GM23248 (cell line): ENCODE results near the gene PHC2.

Experiments used
- EZH2 ChIP-seq: fragments of 200-600 bp; sonication (generic); IDR thresholded peaks from 2 replicates; pipeline ENCODE4 v1.6.1; 2018; ENCODE audit warnings: antibody characterized with exemption, mild to moderate bottlenecking; ENCODE audit not compliant: insufficient read depth, poor library complexity, severe bottlenecking
- EZH2phosphoT487 ChIP-seq: fragments of 200-600 bp; sonication (generic); IDR thresholded peaks from 2 replicates; pipeline ENCODE4 v1.6.1; 2018; ENCODE audit warnings: antibody characterized with exemption, moderate library complexity, mild to moderate bottlenecking, low read depth; ENCODE audit not compliant: insufficient read depth

DNA sequence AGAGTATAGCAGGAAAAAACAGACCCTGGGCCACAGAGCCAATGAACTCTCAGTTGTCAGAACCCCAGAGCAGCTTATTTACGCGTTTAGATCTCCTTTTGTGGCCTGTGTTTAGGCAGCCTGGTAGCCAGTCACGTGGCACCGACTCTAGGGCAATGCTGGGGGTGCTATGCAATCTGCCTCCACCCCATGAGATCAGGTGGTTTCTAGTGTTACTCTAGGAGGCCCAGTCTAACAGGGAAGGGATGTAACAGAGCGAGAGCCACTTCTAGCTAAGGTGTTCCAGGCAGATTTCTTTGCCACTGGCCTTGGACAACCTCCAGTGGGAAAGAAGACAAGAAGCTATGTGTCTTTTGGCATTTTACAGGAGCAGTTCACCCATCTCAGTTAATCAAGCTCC is 98.0 kb downstream of the PHC2 start:
- TF ChIP-seq EZH2 (no peak), EZH2phosphoT487 (no peak)
